ENCODE results near the gene LIN7B. TPM values are rescaled to one million over a fixed set of nuclear protein-coding genes. Genes with fewer than 3 reads are reported as not detected.

Gene LIN7B
- total RNA-seq, 2 experiments from 2014 or later, result 2.1 to 4.4 TPM

DNA sequence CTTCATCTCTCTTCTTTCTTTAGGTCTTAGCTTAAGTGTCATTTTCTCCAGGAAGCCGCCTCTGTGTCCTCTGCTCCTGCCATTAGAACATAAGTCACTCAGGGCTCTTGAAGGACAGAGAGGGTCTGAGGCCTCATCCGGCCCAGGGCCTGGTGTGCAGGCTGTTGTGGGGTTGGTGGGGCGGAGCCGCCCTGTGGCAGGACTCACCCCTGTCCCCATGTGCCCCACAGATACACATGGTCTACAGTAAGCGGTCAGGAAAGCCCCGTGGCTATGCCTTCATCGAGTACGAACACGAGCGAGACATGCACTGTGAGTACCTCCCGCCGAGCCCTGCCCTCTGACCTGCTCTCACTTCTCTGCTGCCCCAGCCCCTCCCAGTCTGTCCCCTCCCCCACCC lies 13.0 kb upstream of the LIN7B start:
- intact Hi-C loops (cut with micrococcal nuclease), result no loop called here
- no peak for ATAC-seq

DNA sequence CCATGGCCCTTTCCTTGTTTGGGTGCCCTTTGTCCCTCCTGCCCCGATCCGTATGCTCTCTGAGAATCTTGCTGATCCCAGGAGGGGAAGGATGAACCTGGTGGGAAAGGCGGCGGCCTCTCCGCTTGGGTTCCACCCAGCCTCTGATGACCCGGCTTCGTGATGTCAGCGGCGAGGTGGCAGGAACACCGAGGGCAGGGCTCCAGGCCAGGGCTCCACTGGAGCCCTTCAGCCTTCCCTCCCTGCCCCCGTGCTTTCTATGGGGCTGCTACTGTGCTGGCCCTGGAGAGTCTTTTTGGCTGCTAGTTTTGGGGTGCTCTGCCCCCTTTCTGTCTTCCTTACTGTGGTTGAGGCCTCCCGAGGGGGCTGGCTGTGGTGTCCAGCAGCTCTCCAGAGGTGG lies 11.9 kb upstream of the LIN7B start:
- H3K36me3 Mint-ChIP-seq (ENCODE audit: low read depth), result peaks cover 54% of the 10 kb centered on the region
- peaks cover 6% of the 10 kb centered on the region for H3K4me1 Mint-ChIP-seq (ENCODE audit: low read depth)
- H3K4me3 Mint-ChIP-seq, result no peak overlapping the region
- no peaks in the 10 kb centered on the region for H3K27me3 Mint-ChIP-seq
- no peak for ATAC-seq
- intact Hi-C loops (cut with micrococcal nuclease), result no loop called here
- ChIA-PET CTCF (interaction anchor here (1.1 to 1.7 kb wide), 2 partner anchors 12 to 124 kb away, joined by 3 to 7 read pairs; partner anchors contain the start of gene LIN7B), POLR2A (interaction anchor here (1.2 to 1.7 kb wide), 2 partner anchors 9 to 16 kb away, joined by 4 to 5 read pairs; no protein-coding TSS in a partner anchor)
- no peak for DNase-seq
- no peaks in the 10 kb centered on the region for H3K9me3 Mint-ChIP-seq
- H3K27ac Mint-ChIP-seq, result no peak overlapping the region
- no peak for TF ChIP-seq CTCF (IDR thresholded peaks at IDR 0.05)

More for the DNA sequence above, 13.0 kb upstream of the LIN7B start:
- CTCF ChIA-PET, result interaction anchor here (1.4 kb wide), 1 partner anchor 13 kb away, joined by 6 read pairs; the partner anchor contains the start of gene LIN7B
- Mint-ChIP-seq H3K9me3 (no peaks in the 10 kb centered on the region), H3K27ac (no peak overlapping the region), H3K4me3 (no peak overlapping the region), H3K4me1 (ENCODE audit: low read depth) (peaks cover 2% of the 10 kb centered on the region), H3K36me3 (ENCODE audit: low read depth) (peaks cover 47% of the 10 kb centered on the region), H3K27me3 (no peaks in the 10 kb centered on the region)
- POLR2A ChIA-PET, result interaction anchor here (0.9 to 1.0 kb wide), 2 partner anchors 12 to 107 kb away, joined by 3 to 5 read pairs; partner anchors contain the start of genes LIN7B and RUVBL2
- DNase-seq, result no peak
- TF ChIP-seq CTCF (IDR thresholded peaks at IDR 0.05), result no peak

DNA sequence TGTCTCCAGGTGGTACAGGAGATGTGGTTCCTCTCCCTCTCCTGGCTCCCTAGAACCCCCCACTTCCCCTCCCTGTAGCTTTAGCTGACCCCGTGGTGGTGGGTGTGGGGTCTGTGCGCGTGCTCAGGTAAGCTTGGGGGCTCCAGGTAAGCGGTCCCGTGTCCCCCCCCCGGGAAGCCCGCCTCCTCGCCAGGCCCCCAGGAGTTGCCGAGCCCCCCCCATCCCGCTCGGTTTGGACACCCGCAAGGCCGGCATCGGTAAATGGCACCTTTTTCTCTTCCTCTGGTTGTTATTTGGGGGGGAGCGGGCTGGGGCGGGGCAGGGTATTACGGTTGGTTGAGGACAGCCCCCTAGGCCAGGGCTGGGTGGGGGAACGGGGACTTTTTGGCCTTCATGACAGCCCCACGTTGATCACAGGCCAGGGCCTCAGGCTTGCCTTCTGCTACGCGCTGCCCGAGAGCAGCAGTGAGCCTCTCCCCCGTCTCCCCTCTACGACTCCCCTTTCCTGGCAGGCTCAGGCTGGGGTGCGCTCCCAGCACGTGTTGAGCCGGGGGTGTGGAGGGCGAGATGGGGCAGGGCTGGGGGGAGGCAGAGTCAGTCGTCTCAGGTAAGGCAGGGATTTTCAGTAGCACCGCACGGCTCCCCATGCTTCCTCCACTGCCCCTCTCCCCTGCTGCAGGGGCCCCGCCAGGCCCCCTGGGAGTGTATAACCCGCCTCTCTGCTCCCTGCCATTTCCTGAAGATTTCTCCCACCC lies 10.7 kb upstream of the LIN7B start:
- POLR2A ChIA-PET, result interaction anchor here (0.6 to 1.7 kb wide), 5 partner anchors 8 to 166 kb away, joined by 3 to 5 read pairs (median 4); partner anchors contain the start of gene LIN7B
- no peaks in the 10 kb centered on the region for H3K9me3 Mint-ChIP-seq
- DNase-seq (no peak), ATAC-seq (no peak)
- no peak overlapping the region for H3K4me3 Mint-ChIP-seq
- intact Hi-C loops (cut with micrococcal nuclease), result no loop called here
- H3K4me1 Mint-ChIP-seq (ENCODE audit: low read depth), result peaks cover 6% of the 10 kb centered on the region
- H3K27me3 Mint-ChIP-seq, result no peaks in the 10 kb centered on the region
- CTCF ChIA-PET, result interaction anchor here (1.7 kb wide), 1 partner anchor 10 kb away, joined by 7 read pairs; the partner anchor contains the start of gene LIN7B
- TF ChIP-seq CTCF (IDR thresholded peaks at IDR 0.05), result no peak
- no peak overlapping the region for H3K27ac Mint-ChIP-seq
- H3K36me3 Mint-ChIP-seq (ENCODE audit: low read depth), result peaks cover 53% of the 10 kb centered on the region

DNA sequence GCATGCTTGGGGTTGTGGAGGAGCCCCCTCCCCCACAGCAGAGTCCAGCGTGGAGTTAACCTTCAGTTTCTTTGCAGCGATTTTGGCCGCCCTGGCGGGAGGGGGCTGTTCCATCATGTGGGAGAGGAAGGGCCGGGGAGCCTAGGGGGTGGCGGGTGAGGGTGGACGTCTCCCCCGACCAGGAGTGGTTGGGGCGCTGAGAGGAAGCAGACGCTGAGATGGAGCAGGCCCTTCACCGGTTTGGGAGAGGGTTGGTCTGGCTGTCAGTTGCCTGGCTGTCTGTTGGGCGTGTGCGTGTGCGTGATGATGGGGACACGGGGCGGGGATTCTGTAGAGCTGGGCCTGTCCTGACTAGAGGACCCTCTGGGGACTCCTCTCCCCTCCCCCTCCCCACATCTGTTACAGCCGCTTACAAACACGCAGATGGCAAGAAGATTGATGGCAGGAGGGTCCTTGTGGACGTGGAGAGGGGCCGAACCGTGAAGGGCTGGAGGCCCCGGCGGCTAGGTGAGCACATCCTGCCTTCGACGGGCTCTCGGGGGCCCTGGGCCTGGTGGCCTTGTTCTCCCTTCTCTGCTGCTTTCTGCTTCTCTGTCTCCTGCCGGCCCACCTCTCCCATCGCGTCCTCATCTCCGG lies 9.8 kb upstream of the LIN7B start:
- no peaks in the 10 kb centered on the region for H3K9me3 Mint-ChIP-seq
- intact Hi-C loops (cut with micrococcal nuclease), result no loop called here
- no peak for DNase-seq
- CTCF ChIA-PET, result interaction anchor here (0.7 to 2.9 kb wide), 6 partner anchors 10 to 111 kb away, joined by 3 to 41 read pairs (median 12); partner anchors contain the start of genes GYS1, LIN7B and RUVBL2
- H3K36me3 Mint-ChIP-seq (ENCODE audit: low read depth), result peaks cover 54% of the 10 kb centered on the region
- no peak overlapping the region for H3K27ac Mint-ChIP-seq
- no peaks in the 10 kb centered on the region for H3K27me3 Mint-ChIP-seq
- no peak for TF ChIP-seq CTCF (IDR thresholded peaks at IDR 0.05)
- H3K4me1 Mint-ChIP-seq (ENCODE audit: low read depth), result peaks cover 6% of the 10 kb centered on the region
- no peak overlapping the region for H3K4me3 Mint-ChIP-seq
- no peak for ATAC-seq
- POLR2A ChIA-PET, result interaction anchor here (1.4 to 3.2 kb wide), 4 partner anchors 10 to 18 kb away, joined by 3 to 14 read pairs (median 10); partner anchors contain the start of gene LIN7B
